Measurements from ENCODE around the gene LRRC32. TPM values are rescaled to one million over a fixed set of nuclear protein-coding genes. Genes with fewer than 3 reads are reported as not detected.

Gene LRRC32
- total and polyA plus RNA-seq, 7 donors, result 0.69 to 30.7 (median 10.9) TPM

DNA sequence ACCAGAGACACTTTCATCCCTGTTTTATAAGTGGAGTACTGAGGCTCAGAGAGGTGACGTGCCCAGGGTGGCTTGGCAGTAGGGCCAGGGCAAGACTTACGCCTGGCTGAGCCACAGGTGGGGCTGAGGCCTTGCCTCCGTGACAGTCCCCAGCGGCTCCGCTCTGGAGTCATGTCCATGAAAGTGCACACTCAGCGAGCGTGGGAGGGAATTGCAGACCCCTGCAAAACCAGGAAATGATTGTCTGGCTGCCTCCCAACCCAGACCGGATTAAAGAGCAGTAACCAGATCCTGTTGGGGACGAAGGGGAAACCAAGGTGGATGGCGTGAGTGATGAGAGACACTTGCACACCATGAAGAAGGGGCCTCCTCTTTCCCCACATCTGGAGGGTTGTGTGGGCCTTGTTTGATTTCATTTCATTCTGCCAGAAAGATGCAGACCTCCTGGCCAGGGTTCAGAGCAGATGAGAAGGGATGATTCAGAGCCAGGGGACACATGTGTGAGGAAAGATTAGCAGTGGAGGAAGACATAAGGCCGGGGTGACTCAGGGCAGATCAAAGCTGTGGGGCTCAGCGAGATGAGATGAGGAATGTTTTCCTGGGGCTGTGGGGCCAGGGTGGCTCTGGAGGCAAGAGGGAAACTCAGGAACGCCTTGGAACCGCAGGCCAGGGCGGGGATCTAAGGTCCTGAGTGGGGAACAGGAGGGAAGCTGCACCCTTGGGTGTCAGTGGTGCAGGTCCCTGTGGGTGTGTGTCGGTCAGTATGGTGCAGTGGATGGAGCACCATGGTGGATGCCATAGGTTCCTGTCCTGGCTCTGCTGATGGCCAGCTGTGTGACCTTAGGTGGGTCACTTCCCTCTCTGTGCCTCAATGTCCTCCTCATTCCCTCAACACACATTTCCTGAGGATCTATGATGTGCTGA is 29.9 kb upstream of the LRRC32 start:
- no peak for DNase-seq
- Histone ChIP-seq H3K36me3 (no peaks in the 10 kb centered on the region), H3K27me3 (no peaks in the 10 kb centered on the region), H3K4me3 (no peak overlapping the region), H3K27ac (no peak overlapping the region), H3K4me1 (no peaks in the 10 kb centered on the region), H3K9me3 (no peaks in the 10 kb centered on the region)
- 53 to 81% methylated on average over 16 of the region's 16 CpGs for WGBS, 2 donors
- TF ChIP-seq EP300 (IDR thresholded peaks at IDR 0.05) (no peak), POLR2A (IDR thresholded peaks at IDR 0.05) (no peak), POLR2AphosphoS5 (IDR thresholded peaks at IDR 0.05) (no peak)
- TF ChIP-seq, protein P1, sequence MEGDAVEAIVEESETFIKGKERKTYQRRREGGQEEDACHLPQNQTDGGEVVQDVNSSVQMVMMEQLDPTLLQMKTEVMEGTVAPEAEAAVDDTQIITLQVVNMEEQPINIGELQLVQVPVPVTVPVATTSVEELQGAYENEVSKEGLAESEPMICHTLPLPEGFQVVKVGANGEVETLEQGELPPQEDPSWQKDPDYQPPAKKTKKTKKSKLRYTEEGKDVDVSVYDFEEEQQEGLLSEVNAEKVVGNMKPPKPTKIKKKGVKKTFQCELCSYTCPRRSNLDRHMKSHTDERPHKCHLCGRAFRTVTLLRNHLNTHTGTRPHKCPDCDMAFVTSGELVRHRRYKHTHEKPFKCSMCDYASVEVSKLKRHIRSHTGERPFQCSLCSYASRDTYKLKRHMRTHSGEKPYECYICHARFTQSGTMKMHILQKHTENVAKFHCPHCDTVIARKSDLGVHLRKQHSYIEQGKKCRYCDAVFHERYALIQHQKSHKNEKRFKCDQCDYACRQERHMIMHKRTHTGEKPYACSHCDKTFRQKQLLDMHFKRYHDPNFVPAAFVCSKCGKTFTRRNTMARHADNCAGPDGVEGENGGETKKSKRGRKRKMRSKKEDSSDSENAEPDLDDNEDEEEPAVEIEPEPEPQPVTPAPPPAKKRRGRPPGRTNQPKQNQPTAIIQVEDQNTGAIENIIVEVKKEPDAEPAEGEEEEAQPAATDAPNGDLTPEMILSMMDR (IDR thresholded peaks at IDR 0.05), result no peak
- intact Hi-C loops (cut with DNase I), result no loop called here

DNA sequence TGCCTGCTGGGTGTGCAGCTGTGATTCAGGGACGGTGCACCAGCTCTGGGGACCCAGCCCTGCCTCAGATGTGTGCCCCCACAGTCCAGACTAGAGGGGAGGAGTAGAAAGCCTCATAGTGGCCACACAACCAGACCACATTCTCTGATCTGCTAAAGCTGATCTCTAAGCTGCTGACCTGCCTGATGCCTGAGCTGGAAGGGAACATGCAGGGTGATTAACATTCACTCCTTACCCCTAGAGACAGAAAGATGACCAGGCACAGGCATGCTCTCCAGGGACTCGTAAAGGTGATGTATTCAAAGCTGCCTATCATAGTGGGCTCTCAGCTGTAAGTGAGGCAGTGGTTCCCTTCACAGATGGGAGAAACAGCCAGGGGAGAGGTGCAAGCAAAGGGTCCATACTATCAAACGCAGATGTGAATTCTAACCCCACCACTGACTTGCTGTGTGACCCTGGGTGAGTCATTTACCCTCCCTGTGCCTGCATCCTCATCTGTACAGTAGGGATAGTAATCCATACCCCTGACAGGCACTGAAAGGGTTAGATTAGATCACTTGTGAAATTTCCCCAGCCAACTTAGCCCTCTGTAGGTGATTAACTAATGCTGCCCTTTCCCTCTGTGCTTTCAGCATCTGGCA is 29.0 kb upstream of the LRRC32 start:
- no peaks in the 10 kb centered on the region for H3K4me1 ChIP-seq
- TF ChIP-seq EP300 (IDR thresholded peaks at IDR 0.05), result no peak
- no peak for TF ChIP-seq POLR2AphosphoS5 (IDR thresholded peaks at IDR 0.05)
- TF ChIP-seq, protein P1 (IDR thresholded peaks at IDR 0.05), result no peak
- TF ChIP-seq POLR2A (IDR thresholded peaks at IDR 0.05), result no peak
- H3K27me3 ChIP-seq, result no peaks in the 10 kb centered on the region
- H3K27ac ChIP-seq, result no peak overlapping the region
- no peak overlapping the region for H3K4me3 ChIP-seq
- WGBS, 2 donors, result 85 to 87% methylated on average over 3 of the region's 3 CpGs
- H3K9me3 ChIP-seq, result no peaks in the 10 kb centered on the region
- intact Hi-C loops (cut with DNase I), result no loop called here
- DNase-seq, result no peak
- no peaks in the 10 kb centered on the region for H3K36me3 ChIP-seq

DNA sequence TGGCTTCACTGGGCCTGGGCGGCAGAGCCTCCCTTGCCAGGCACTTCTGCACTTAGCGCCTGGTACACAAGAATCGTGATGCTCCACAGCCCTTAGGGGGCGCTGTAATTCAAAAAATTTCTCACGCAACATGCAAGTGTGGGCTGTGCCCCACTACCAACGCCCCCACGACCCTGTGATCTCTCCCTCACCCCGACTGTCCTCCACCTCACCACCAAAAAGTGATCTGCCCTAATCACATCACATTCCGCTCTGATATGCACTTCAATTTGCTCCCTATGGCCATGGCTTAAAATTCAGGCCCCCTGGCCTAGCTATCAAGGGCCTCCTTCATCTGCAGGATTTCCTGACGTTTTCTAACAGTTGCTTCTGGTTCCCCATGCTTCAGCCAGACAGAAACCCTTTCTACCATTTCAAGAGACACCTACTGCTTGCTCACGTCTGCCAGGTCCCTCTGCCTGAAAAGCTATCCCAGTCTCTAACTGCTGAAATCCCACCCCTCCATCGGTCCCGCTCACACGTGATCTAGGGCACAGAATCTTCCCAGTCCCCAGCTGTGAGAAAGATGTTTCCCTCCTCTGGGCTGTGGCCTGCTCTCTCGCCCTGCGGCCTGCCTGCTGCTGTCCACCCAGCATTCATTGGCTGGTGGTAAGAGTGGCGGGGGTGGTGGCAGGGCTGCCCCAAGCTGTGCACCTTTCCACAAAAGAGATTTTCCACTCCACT is 27.9 kb upstream of the LRRC32 start:
- no peak overlapping the region for H3K4me3 ChIP-seq
- no peak overlapping the region for H3K27ac ChIP-seq
- no peaks in the 10 kb centered on the region for H3K4me1 ChIP-seq
- DNase-seq, result no peak
- no peak for TF ChIP-seq EP300 (IDR thresholded peaks at IDR 0.05)
- TF ChIP-seq, protein P1 (IDR thresholded peaks at IDR 0.05), result no peak
- H3K27me3 ChIP-seq, result no peaks in the 10 kb centered on the region
- H3K36me3 ChIP-seq, result no peaks in the 10 kb centered on the region
- intact Hi-C loops (cut with DNase I), result no loop called here
- H3K9me3 ChIP-seq, result no peaks in the 10 kb centered on the region
- 79 to 82% methylated on average over 17 of the region's 17 CpGs for WGBS, 2 donors

DNA sequence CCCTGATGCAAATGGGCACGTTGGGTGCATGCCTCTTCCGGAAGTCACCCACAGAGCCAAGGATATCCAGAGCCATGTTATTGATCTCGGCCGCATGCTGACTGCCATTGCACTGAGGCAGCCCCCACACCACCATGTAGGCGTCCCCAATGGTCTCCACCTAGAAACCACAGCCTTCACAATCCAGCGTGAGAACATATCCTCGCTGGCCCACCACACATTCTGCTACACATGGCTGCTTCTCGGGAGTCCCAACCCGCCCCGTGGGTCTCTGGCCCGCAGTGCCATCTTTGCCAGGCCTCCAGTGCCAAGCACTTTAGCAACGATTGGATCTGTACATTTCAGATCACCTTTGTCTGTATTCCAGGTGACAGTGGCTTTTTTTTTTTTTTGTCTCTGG is 26.2 kb upstream of the LRRC32 start:
- TF ChIP-seq EP300 (IDR thresholded peaks at IDR 0.05) (no peak), POLR2A (IDR thresholded peaks at IDR 0.05) (no peak), POLR2AphosphoS5 (IDR thresholded peaks at IDR 0.05) (no peak)
- TF ChIP-seq, protein P1 (IDR thresholded peaks at IDR 0.05), result no peak
- H3K27me3 ChIP-seq, result no peaks in the 10 kb centered on the region
- no peak overlapping the region for H3K4me3 ChIP-seq
- WGBS, 2 donors, result 93 to 94% methylated on average over 12 of the region's 12 CpGs
- H3K4me1 ChIP-seq, result no peaks in the 10 kb centered on the region
- H3K9me3 ChIP-seq, result no peaks in the 10 kb centered on the region
- H3K36me3 ChIP-seq, result no peaks in the 10 kb centered on the region
- DNase-seq, result no peak
- no peak overlapping the region for H3K27ac ChIP-seq
- intact Hi-C loops (cut with DNase I), result no loop called here

All from sigmoid colon (tissue), 7 donors.